Esophagus muscularis mucosa (tissue), 3 donors: ENCODE results near the gene ENDOD1.

Experiments
- EP300 ChIP-seq: sonication (generic); formaldehyde crosslinking; IDR thresholded peaks from one replicate; pipeline ENCODE4 v1.6.1; 2017; ENCODE audit warnings: antibody characterized with exemption
- TF ChIP-seq, protein P1 (sequence below), 3 experiments: fragments of 200-600 bp in 2 of 3; fragments of 450-650 bp in 1 of 3; sonication (generic) in 2 of 3; IDR thresholded peaks; one replicate each; pipeline ENCODE4 v1.5.1; 2017 to 2019; ENCODE audit warnings: antibody characterized with exemption in 3 of 3, mild to moderate bottlenecking in 2 of 3, moderate library complexity in 1 of 3

DNA sequence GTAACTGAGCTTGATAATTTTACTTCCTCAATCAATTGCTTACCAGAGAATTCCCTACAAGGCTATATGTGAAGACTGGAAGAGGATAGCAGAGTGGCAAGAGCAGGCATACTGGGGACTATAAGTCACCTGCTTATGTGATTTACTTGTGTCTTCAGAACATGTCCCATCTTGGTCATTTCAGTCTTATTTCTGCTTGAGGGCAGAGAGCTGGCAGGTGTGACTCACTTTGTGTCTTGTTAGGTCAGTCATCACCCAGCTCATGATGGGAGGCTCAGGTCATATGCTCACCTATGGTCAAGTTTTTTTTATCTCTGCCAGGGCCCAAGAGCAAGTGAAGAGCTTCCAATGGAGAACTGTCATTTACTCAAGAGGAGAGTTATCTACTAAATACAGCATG lies 16.7 kb upstream of the ENDOD1 start:
- TF ChIP-seq EP300: no peak
- TF ChIP-seq, protein P1, sequence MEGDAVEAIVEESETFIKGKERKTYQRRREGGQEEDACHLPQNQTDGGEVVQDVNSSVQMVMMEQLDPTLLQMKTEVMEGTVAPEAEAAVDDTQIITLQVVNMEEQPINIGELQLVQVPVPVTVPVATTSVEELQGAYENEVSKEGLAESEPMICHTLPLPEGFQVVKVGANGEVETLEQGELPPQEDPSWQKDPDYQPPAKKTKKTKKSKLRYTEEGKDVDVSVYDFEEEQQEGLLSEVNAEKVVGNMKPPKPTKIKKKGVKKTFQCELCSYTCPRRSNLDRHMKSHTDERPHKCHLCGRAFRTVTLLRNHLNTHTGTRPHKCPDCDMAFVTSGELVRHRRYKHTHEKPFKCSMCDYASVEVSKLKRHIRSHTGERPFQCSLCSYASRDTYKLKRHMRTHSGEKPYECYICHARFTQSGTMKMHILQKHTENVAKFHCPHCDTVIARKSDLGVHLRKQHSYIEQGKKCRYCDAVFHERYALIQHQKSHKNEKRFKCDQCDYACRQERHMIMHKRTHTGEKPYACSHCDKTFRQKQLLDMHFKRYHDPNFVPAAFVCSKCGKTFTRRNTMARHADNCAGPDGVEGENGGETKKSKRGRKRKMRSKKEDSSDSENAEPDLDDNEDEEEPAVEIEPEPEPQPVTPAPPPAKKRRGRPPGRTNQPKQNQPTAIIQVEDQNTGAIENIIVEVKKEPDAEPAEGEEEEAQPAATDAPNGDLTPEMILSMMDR (IDR thresholded peaks at IDR 0.05): no peak
